Activated T-helper 2 cell treated with anti-CD3 and anti-CD28 coated beads, Interferon-gamma antibody, Interleukin-2, Interleukin-4, amounts not matched to agents 10 μg/mL and 5 μg/mL and 100 μg/mL, durations not matched to agents 14 hours and 24 hours and 36 hours (primary cell): ENCODE results near the gene CCDC24. TPM values are rescaled to one million over a fixed set of nuclear protein-coding genes. Genes with fewer than 3 reads are reported as not detected.

Experiments
- DNase-seq: peaks from one replicate; pipeline ENCODE4 v3.0.0; 2021; ENCODE audit warnings: low spot score
- H3K27ac Mint-ChIP-seq: one replicate; pipeline ENCODE4 v1.8.0; 2021; ENCODE audit warnings: mixed read lengths
- H3K27me3 Mint-ChIP-seq: one replicate; pipeline ENCODE4 v1.8.0; 2021; ENCODE audit warnings: low read depth, mixed read lengths
- H3K36me3 Mint-ChIP-seq: one replicate; pipeline ENCODE4 v1.8.0; 2021; ENCODE audit warnings: low read depth, mixed read lengths
- H3K4me1 Mint-ChIP-seq: one replicate; pipeline ENCODE4 v1.8.0; 2021; ENCODE audit warnings: low read depth, mixed read lengths
- H3K4me3 Mint-ChIP-seq: one replicate; pipeline ENCODE4 v1.8.0; 2021; ENCODE audit warnings: low read depth, mild to moderate bottlenecking, moderate library complexity, mixed read lengths
- H3K9me3 Mint-ChIP-seq: one replicate; pipeline ENCODE4 v1.8.0; 2021; ENCODE audit warnings: mixed read lengths
- intact Hi-C: fragments of 100-400 bp; cut with micrococcal nuclease; formaldehyde crosslinking; loops from one replicate; pipeline ENCODE4 v1.15.1; 2023
- total RNA-seq: library from RNA; stranded (reverse); gene quantifications from 2 replicates; pipeline ENCODE4 v1.2.3, GENCODE V29; 2022

Gene CCDC24
- total RNA-seq, 1 donor from 2014 or later = 2.1 TPM

GRCh38 chr1:44029911-44030604 lies 38.7 kb downstream of the CCDC24 start:
- intact Hi-C loops = loop anchor here (2.0 to 10.0 kb wide), 4 partner anchors 38 to 267 kb away; partner anchors contain the start of genes ATP6V0B, CCDC24 and IPO13
- peak overlapping the region; percentile 90 for H3K4me3 Mint-ChIP-seq

GRCh38 chr1:44030605-44031251 lies 39.3 kb downstream of the CCDC24 start:
- peak overlapping the region; percentile 84 for H3K4me3 Mint-ChIP-seq
- H3K27ac Mint-ChIP-seq = peak overlapping the region; percentile 73
- H3K4me1 Mint-ChIP-seq = peaks cover 29% of the 10 kb centered on the region
- H3K36me3 Mint-ChIP-seq = no peaks in the 10 kb centered on the region
- H3K9me3 Mint-ChIP-seq = no peaks in the 10 kb centered on the region
- intact Hi-C loops = loop anchor here (2.0 to 10.0 kb wide), 4 partner anchors 38 to 268 kb away; partner anchors contain the start of genes ATP6V0B, CCDC24 and IPO13
- H3K27me3 Mint-ChIP-seq = no peaks in the 10 kb centered on the region
- peak; percentile 34 for DNase-seq

More at GRCh38 chr1:44029911-44030604, 38.7 kb downstream of the CCDC24 start:
- Mint-ChIP-seq H3K36me3 (no peaks in the 10 kb centered on the region), H3K9me3 (no peaks in the 10 kb centered on the region), H3K27me3 (no peaks in the 10 kb centered on the region), H3K27ac (peak overlapping the region; percentile 90), H3K4me1 (peaks cover 29% of the 10 kb centered on the region)
- DNase-seq = peak; percentile 86

GRCh38 chr1:44031252-44032169 lies 40.1 kb downstream of the CCDC24 start, which contains the start of gene SLC6A9:
Gene SLC6A9 (minus strand): TSS chr1:44031462. CDS start chr1:44024277, 7,185 bp downstream.
- Mint-ChIP-seq H3K9me3 (no peaks in the 10 kb centered on the region), H3K36me3 (no peaks in the 10 kb centered on the region), H3K4me3 (peak within 1 kb of the TSS; percentile 84), H3K27ac (peak within 1 kb of the TSS; percentile 73), H3K4me1 (peaks cover 31% of the 10 kb centered on the region), H3K27me3 (no peaks in the 10 kb centered on the region)
- intact Hi-C loops = loop anchor here (2.0 to 10.0 kb wide), 4 partner anchors 39 to 269 kb away; partner anchors contain the start of genes ATP6V0B, CCDC24 and IPO13
- peak; percentile 26 for DNase-seq

GRCh38 chr1:44032170-44032790 lies 40.9 kb downstream of the CCDC24 start:
- H3K4me3 Mint-ChIP-seq = peak overlapping the region; percentile 84
- intact Hi-C loops = loop anchor here (5.0 to 10.0 kb wide), 2 partner anchors 40 to 87 kb away; partner anchors contain the start of genes CCDC24 and IPO13
- H3K27me3 Mint-ChIP-seq = no peaks in the 10 kb centered on the region
- no peaks in the 10 kb centered on the region for H3K36me3 Mint-ChIP-seq
- H3K4me1 Mint-ChIP-seq = peaks cover 31% of the 10 kb centered on the region
- DNase-seq = no peak
- no peak overlapping the region for H3K27ac Mint-ChIP-seq
- H3K9me3 Mint-ChIP-seq = no peaks in the 10 kb centered on the region

GRCh38 chr1:44033041-44033575 lies 41.7 kb downstream of the CCDC24 start:
- H3K4me3 Mint-ChIP-seq = no peak overlapping the region
- peaks cover 29% of the 10 kb centered on the region for H3K4me1 Mint-ChIP-seq
- H3K9me3 Mint-ChIP-seq = no peaks in the 10 kb centered on the region
- no peaks in the 10 kb centered on the region for H3K27me3 Mint-ChIP-seq
- H3K27ac Mint-ChIP-seq = no peak overlapping the region
- DNase-seq = no peak
- H3K36me3 Mint-ChIP-seq = no peaks in the 10 kb centered on the region
- intact Hi-C loops = loop anchor here (5.0 to 10.0 kb wide), 2 partner anchors 41 to 88 kb away; partner anchors contain the start of genes CCDC24 and IPO13

GRCh38 chr1:44033756-44034155 lies 42.4 kb downstream of the CCDC24 start:
- Mint-ChIP-seq H3K9me3 (no peaks in the 10 kb centered on the region), H3K27ac (no peak overlapping the region), H3K4me1 (peaks cover 25% of the 10 kb centered on the region), H3K36me3 (no peaks in the 10 kb centered on the region), H3K4me3 (no peak overlapping the region), H3K27me3 (no peaks in the 10 kb centered on the region)
- DNase-seq = no peak
- intact Hi-C loops = loop anchor here (5.0 to 10.0 kb wide), 2 partner anchors 41 to 89 kb away; partner anchors contain the start of genes CCDC24 and IPO13

- Mint-ChIP-seq H3K4me3 (no peak overlapping the region), H3K36me3 (no peaks in the 10 kb centered on the region), H3K27me3 (no peaks in the 10 kb centered on the region), H3K27ac (no peak overlapping the region), H3K9me3 (no peaks in the 10 kb centered on the region), H3K4me1 (peaks cover 19% of the 10 kb centered on the region)
- DNase-seq = no peak
- intact Hi-C loops = loop anchor here (5.0 to 10.0 kb wide), 2 partner anchors 42 to 90 kb away; partner anchors contain the start of genes CCDC24 and IPO13
These were observed 43.0 kb downstream of the CCDC24 start for GRCh38 chr1:44034423-44034822.

- no peaks in the 10 kb centered on the region for H3K36me3 Mint-ChIP-seq
- peaks cover 2% of the 10 kb centered on the region for H3K27me3 Mint-ChIP-seq
- H3K27ac Mint-ChIP-seq = no peak overlapping the region
- intact Hi-C loops = loop anchor here (5.0 to 10.0 kb wide), 3 partner anchors 43 to 508 kb away; partner anchors contain the start of genes CCDC24 and IPO13
- H3K4me3 Mint-ChIP-seq = no peak overlapping the region
- peaks cover 16% of the 10 kb centered on the region for H3K4me1 Mint-ChIP-seq
- no peaks in the 10 kb centered on the region for H3K9me3 Mint-ChIP-seq
- no peak for DNase-seq
These were observed 43.7 kb downstream of the CCDC24 start for GRCh38 chr1:44034976-44035716.

- H3K4me3 Mint-ChIP-seq = no peak overlapping the region
- H3K27ac Mint-ChIP-seq = no peak overlapping the region
- DNase-seq = no peak
- H3K9me3 Mint-ChIP-seq = no peaks in the 10 kb centered on the region
- H3K36me3 Mint-ChIP-seq = no peaks in the 10 kb centered on the region
- peaks cover 16% of the 10 kb centered on the region for H3K4me1 Mint-ChIP-seq
- peaks cover 5% of the 10 kb centered on the region for H3K27me3 Mint-ChIP-seq
- intact Hi-C loops = loop anchor here (1.0 to 10.0 kb wide), 3 partner anchors 31 to 509 kb away; partner anchors contain the start of gene IPO13
These were observed 44.5 kb downstream of the CCDC24 start for GRCh38 chr1:44035726-44036408.

- Mint-ChIP-seq H3K4me1 (peaks cover 11% of the 10 kb centered on the region), H3K36me3 (no peaks in the 10 kb centered on the region), H3K27ac (no peak overlapping the region), H3K9me3 (no peaks in the 10 kb centered on the region), H3K4me3 (no peak overlapping the region), H3K27me3 (peaks cover 7% of the 10 kb centered on the region)
- intact Hi-C loops = loop anchor here (1.0 to 10.0 kb wide), 3 partner anchors 31 to 509 kb away; partner anchors contain the start of gene IPO13
- DNase-seq = peak; percentile 36
These were observed 45.2 kb downstream of the CCDC24 start for GRCh38 chr1:44036409-44037139.
